ENCODE data around the gene SLFN11. TPM values are rescaled to one million over a fixed set of nuclear protein-coding genes. Genes with fewer than 3 reads are reported as not detected.

SLFN11 gene
- total RNA-seq, 2 donors from 2014 or later = 9.2 to 16.6 TPM

GRCh38 chr17:35390156-35390555, 16.7 kb upstream of the SLFN11 start:
- Histone ChIP-seq H3K9me3 (no peaks in the 10 kb centered on the region), H3K4me1 (no peaks in the 10 kb centered on the region), H3K4me3 (no peak overlapping the region), H3K36me3 (replicated peaks in 1 of 2; ENCODE audit: insufficient read depth in 1 of 2, low read depth in 2 of 2) (no peaks in the 10 kb centered on the region), H3K27ac (no peak overlapping the region), H3K27me3 (no peaks in the 10 kb centered on the region)
- 68 to 80% methylated on average over 1 to 2 of the region's 2 CpGs for WGBS, 2 donors
- ATAC-seq = no peak
- no peak for DNase-seq
- no peak for TF ChIP-seq POLR2A (IDR thresholded peaks at IDR 0.05)
- TF ChIP-seq CTCF (IDR thresholded peaks at IDR 0.05) = no peak
- intact Hi-C loops (cut with DNase I) = no loop called here

- DNase-seq = no peak
- Histone ChIP-seq H3K27me3 (no peaks in the 10 kb centered on the region), H3K27ac (no peak overlapping the region), H3K4me1 (no peaks in the 10 kb centered on the region), H3K4me3 (no peak overlapping the region), H3K36me3 (replicated peaks in 1 of 2; ENCODE audit: insufficient read depth in 1 of 2, low read depth in 2 of 2) (no peaks in the 10 kb centered on the region), H3K9me3 (no peaks in the 10 kb centered on the region)
- no peak for ATAC-seq
- intact Hi-C loops (cut with DNase I) = no loop called here
- no peak for TF ChIP-seq CTCF (IDR thresholded peaks at IDR 0.05)
- no peak for TF ChIP-seq POLR2A (IDR thresholded peaks at IDR 0.05)
Observed at GRCh38 chr17:35387496-35387895, 14.1 kb upstream of the SLFN11 start.

GRCh38 chr17:35377706-35378105, 4.3 kb upstream of the SLFN11 start:
- Histone ChIP-seq H3K4me3 (no peak overlapping the region), H3K27ac (no peak overlapping the region), H3K9me3 (no peaks in the 10 kb centered on the region), H3K27me3 (no peaks in the 10 kb centered on the region), H3K4me1 (peaks cover 14% of the 10 kb centered on the region), H3K36me3 (replicated peaks in 1 of 2; ENCODE audit: insufficient read depth in 1 of 2, low read depth in 2 of 2) (no peaks in the 10 kb centered on the region)
- intact Hi-C loops (cut with DNase I) = no loop called here
- TF ChIP-seq POLR2A (IDR thresholded peaks at IDR 0.05) (no peak), CTCF (IDR thresholded peaks at IDR 0.05) (no peak)
- no peak for ATAC-seq
- WGBS, 2 donors = 70 to 80% methylated on average over 3 of the region's 3 CpGs
- no peak for DNase-seq

GRCh38 chr17:35377068-35377467, 3.6 kb upstream of the SLFN11 start:
- Histone ChIP-seq H3K9me3 (no peaks in the 10 kb centered on the region), H3K4me3 (no peak overlapping the region), H3K36me3 (replicated peaks in 1 of 2; ENCODE audit: insufficient read depth in 1 of 2, low read depth in 2 of 2) (no peaks in the 10 kb centered on the region), H3K4me1 (peaks cover 14% of the 10 kb centered on the region), H3K27me3 (no peaks in the 10 kb centered on the region), H3K27ac (no peak overlapping the region)
- DNase-seq (no peak), ATAC-seq (no peak)
- WGBS, 2 donors = 47 to 50% methylated on average over 2 of the region's 2 CpGs
- intact Hi-C loops (cut with DNase I) = no loop called here
- TF ChIP-seq POLR2A (IDR thresholded peaks at IDR 0.05) = no peak
- TF ChIP-seq CTCF (IDR thresholded peaks at IDR 0.05) = no peak

GRCh38 chr17:35376245-35376644, 2.8 kb upstream of the SLFN11 start:
- peak overlapping the region in 1 of 4 donors; percentile 32 for H3K27ac ChIP-seq
- intact Hi-C loops (cut with DNase I) = no loop called here
- H3K36me3 ChIP-seq (replicated peaks in 1 of 2; ENCODE audit: insufficient read depth in 1 of 2, low read depth in 2 of 2) = no peaks in the 10 kb centered on the region
- H3K4me3 ChIP-seq = no peak overlapping the region
- ATAC-seq (no peak), DNase-seq (no peak)
- TF ChIP-seq CTCF (IDR thresholded peaks at IDR 0.05) (no peak), POLR2A (IDR thresholded peaks at IDR 0.05) (no peak)
- peaks cover 14% of the 10 kb centered on the region for H3K4me1 ChIP-seq
- H3K9me3 ChIP-seq = peaks cover 0 to 3% (median 0%) of the 10 kb centered on the region in 3 donors
- WGBS, 2 donors = 21 to 31% methylated on average over 1 of the region's 1 CpG
- no peaks in the 10 kb centered on the region for H3K27me3 ChIP-seq
